Neural cell (in vitro differentiated cells): ENCODE data around the gene MYLK. TPM values are rescaled to one million over a fixed set of nuclear protein-coding genes. Genes with fewer than 3 reads are reported as not detected.

Experiments used
- H2AFZ ChIP-seq: fragments of 200-600, 300-800 bp; sonication (generic), shearing (Covaris generic); 2 replicates; pipeline ENCODE4 v1.6.0; 2014; ENCODE audit warnings: low read depth, mild to moderate bottlenecking, antibody characterized with exemption, low read length, moderate library complexity
- H3F3A ChIP-seq: fragments of 200-600 bp; shearing (Covaris generic); 2 replicates; pipeline ENCODE4 v1.6.1; 2016; ENCODE audit warnings: mild to moderate bottlenecking, moderate library complexity, mixed read lengths, antibody characterized with exemption, low read length; ENCODE audit not compliant: insufficient read depth, poor library complexity, severe bottlenecking
- H3K27ac ChIP-seq: fragments of 200-600, 300-800 bp; sonication (generic), shearing (Covaris generic); 2 replicates; pipeline ENCODE4 v1.5.1; 2014; ENCODE audit warnings: mild to moderate bottlenecking, low read length, moderate library complexity
- H3K27me3 ChIP-seq: fragments of 300-800, 200-600 bp; sonication (generic), shearing (Covaris generic); 2 replicates; pipeline ENCODE4 v1.6.0; 2014; ENCODE audit warnings: mild to moderate bottlenecking, low read depth, low read length, moderate library complexity; ENCODE audit not compliant: insufficient read depth
- H3K36me3 ChIP-seq: fragments of 300-800, 200-600 bp; sonication (generic), shearing (Covaris generic); 2 replicates; pipeline ENCODE4 v1.5.1; 2014; ENCODE audit warnings: mild to moderate bottlenecking, antibody characterized with exemption, low read length, moderate library complexity; ENCODE audit not compliant: insufficient read depth
- H3K4me2 ChIP-seq: fragments of 300-800, 200-600 bp; sonication (generic), shearing (Covaris generic); 2 replicates; pipeline ENCODE4 v1.6.0; 2014; ENCODE audit warnings: mild to moderate bottlenecking, low read length
- H3K4me3 ChIP-seq: fragments of 300-800, 200-600 bp; sonication (generic), shearing (Covaris generic); 2 replicates; pipeline ENCODE4 v1.5.1; 2014; ENCODE audit warnings: mild to moderate bottlenecking, low read length, moderate library complexity
- H3K79me2 ChIP-seq: fragments of 200-600 bp; shearing (Covaris generic); replicated peaks from 2 replicates; pipeline ENCODE4 v1.6.0; 2014; ENCODE audit warnings: mild to moderate bottlenecking, low read length, moderate library complexity; ENCODE audit not compliant: insufficient read depth
- H3K9ac ChIP-seq: fragments of 300-800, 200-600 bp; sonication (generic), shearing (Covaris generic); 2 replicates; pipeline ENCODE4 v1.6.1; 2016; ENCODE audit warnings: mild to moderate bottlenecking, low read length, mixed read lengths
- H3K9me2 ChIP-seq: fragments of 200-600 bp; shearing (Covaris generic); 2 replicates; pipeline ENCODE4 v1.6.1; 2016; ENCODE audit warnings: mild to moderate bottlenecking, low read length, mixed read lengths; ENCODE audit not compliant: insufficient read depth
- H3K9me3 ChIP-seq: fragments of 200-600, 300-800 bp; sonication (generic), shearing (Covaris generic); 2 replicates; pipeline ENCODE4 v1.6.1; 2016; ENCODE audit warnings: mild to moderate bottlenecking, mixed run types, low read length, moderate library complexity, mixed read lengths
- H4K20me1 ChIP-seq: fragments of 200-600 bp; shearing (Covaris generic); 2 replicates; pipeline ENCODE4 v1.6.1; 2016; ENCODE audit warnings: mild to moderate bottlenecking, mixed run types; ENCODE audit not compliant: insufficient read depth
- CTCF ChIP-seq: fragments of 450-650 bp; IDR thresholded peaks from 2 replicates; pipeline ENCODE4 v1.5.1; 2014; ENCODE audit warnings: antibody characterized with exemption, mild to moderate bottlenecking, moderate library complexity; ENCODE audit not compliant: poor library complexity, severe bottlenecking
- EP300 ChIP-seq: fragments of 450-650 bp; conservative IDR thresholded peaks from 2 replicates; pipeline ENCODE4 v1.6.1; 2014; ENCODE audit warnings: antibody characterized with exemption, mild to moderate bottlenecking, moderate library complexity; ENCODE audit not compliant: poor library complexity, severe bottlenecking
- EZH2 ChIP-seq: fragments of 200-600, 300-800 bp; shearing (Covaris generic), sonication (generic); IDR thresholded peaks from 2 replicates; pipeline ENCODE4 v1.6.1; 2014; ENCODE audit warnings: antibody characterized with exemption, low read length, borderline replicate concordance, mild to moderate bottlenecking; ENCODE audit not compliant: insufficient read depth, poor library complexity, severe bottlenecking
- MXI1 ChIP-seq: fragments of 450-650 bp; conservative IDR thresholded peaks from 2 replicates; pipeline ENCODE4 v1.6.1; 2014; ENCODE audit warnings: antibody characterized with exemption, mild to moderate bottlenecking; ENCODE audit not compliant: poor library complexity, severe bottlenecking
- POLR2AphosphoS5 ChIP-seq: IDR thresholded peaks from 2 replicates; pipeline ENCODE4 v1.6.1; 2012
- RAD21 ChIP-seq: fragments of 450-650 bp; conservative IDR thresholded peaks from 2 replicates; pipeline ENCODE4 v1.6.1; 2014; ENCODE audit warnings: antibody characterized with exemption, mild to moderate bottlenecking, moderate library complexity
- REST ChIP-seq: IDR thresholded peaks from 2 replicates; pipeline ENCODE4 v1.6.1; 2012; ENCODE audit warnings: borderline replicate concordance
- SMC3 ChIP-seq: fragments of 450-650 bp; conservative IDR thresholded peaks from 2 replicates; pipeline ENCODE4 v1.6.1; 2014; ENCODE audit warnings: antibody characterized with exemption, mild to moderate bottlenecking, moderate library complexity; ENCODE audit not compliant: poor library complexity
- TAF1 ChIP-seq: IDR thresholded peaks from 2 replicates; pipeline ENCODE4 v1.6.1; 2012; ENCODE audit warnings: low read depth
- polyA plus RNA-seq: library from polyadenylated mRNA; depleted of rRNA; stranded (reverse); fragments of >200 nt; gene quantifications from 2 replicates; pipeline ENCODE4 v1.2.3, GENCODE V29; 2014

Gene MYLK
- polyA plus RNA-seq, 1 donor from 2014 or later, result 0.43 TPM

- no peak overlapping the region for H3K4me3 ChIP-seq
- no peaks in the 10 kb centered on the region for H3K27me3 ChIP-seq
- TF ChIP-seq TAF1, result no peak
- no peak for TF ChIP-seq MXI1
- no peak for TF ChIP-seq EZH2
- no peak for TF ChIP-seq POLR2AphosphoS5
- TF ChIP-seq RAD21, result no peak
- no peak for TF ChIP-seq REST
- no peak for TF ChIP-seq CTCF
- TF ChIP-seq SMC3, result no peak
- no peak for TF ChIP-seq EP300
- no peaks in the 10 kb centered on the region for H3K36me3 ChIP-seq
- H3K9me3 ChIP-seq, result peaks cover 3% of the 10 kb centered on the region
- no peak overlapping the region for H3K9ac ChIP-seq
- no peak overlapping the region for H3K27ac ChIP-seq
- H2AFZ ChIP-seq, result no peak overlapping the region
- no peaks in the 10 kb centered on the region for H3K9me2 ChIP-seq
- no peak overlapping the region for H3K4me2 ChIP-seq
- H3F3A ChIP-seq, result no peaks in the 10 kb centered on the region
- no peaks in the 10 kb centered on the region for H4K20me1 ChIP-seq
- H3K79me2 ChIP-seq, result no peaks in the 10 kb centered on the region
Measured at GRCh38 chr3:123831420-123831819, 52.7 kb downstream of the MYLK start.

- H3K36me3 ChIP-seq, result no peaks in the 10 kb centered on the region
- no peak overlapping the region for H3K27ac ChIP-seq
- no peak overlapping the region for H2AFZ ChIP-seq
- no peaks in the 10 kb centered on the region for H4K20me1 ChIP-seq
- TF ChIP-seq TAF1, result no peak
- TF ChIP-seq RAD21, result no peak
- no peak for TF ChIP-seq CTCF
- no peak for TF ChIP-seq REST
- TF ChIP-seq MXI1, result no peak
- no peak for TF ChIP-seq SMC3
- no peaks in the 10 kb centered on the region for H3K79me2 ChIP-seq
- H3K9me3 ChIP-seq, result peaks cover 4% of the 10 kb centered on the region
- H3K9ac ChIP-seq, result no peak overlapping the region
- H3K4me3 ChIP-seq, result no peak overlapping the region
- no peaks in the 10 kb centered on the region for H3K27me3 ChIP-seq
- no peaks in the 10 kb centered on the region for H3K9me2 ChIP-seq
- H3K4me2 ChIP-seq, result no peak overlapping the region
- no peaks in the 10 kb centered on the region for H3F3A ChIP-seq
Measured at GRCh38 chr3:123821920-123822319, 62.2 kb downstream of the MYLK start.
